A549 (cell line): ENCODE data around the gene R3HDML. TPM values are rescaled to one million over a fixed set of nuclear protein-coding genes. Genes with fewer than 3 reads are reported as not detected.

Experiments
- ATAC-seq, 2 experiments: fragments of 200-7000 bp in 1 of 2; fragments of >200 bp in 1 of 2; cut with Nextera tagmentation in 1 of 2; cut with Tn5 transposase in 1 of 2; 3 replicates each; pipeline versions ENCODE4 v1.8.0 to v1.9.1; 2018 to 2020; ENCODE audit warnings: mild to moderate bottlenecking in 1 of 2, moderate library complexity in 1 of 2
- CTCF ChIA-PET: fragments of 300-600 bp; sonication (Branson Sonifier 250); formaldehyde crosslinking; extraction: SDS; loops from one replicate; lab custom pipeline; 2021; ENCODE audit warnings: antibody characterized with exemption, inconsistent platforms; lab: Yijun Ruan, JAX
- POLR2A ChIA-PET: fragments of 350-600 bp; formaldehyde crosslinking; extraction: SDS; loops from one replicate; lab custom pipeline; 2021; ENCODE audit warnings: antibody characterized with exemption, inconsistent platforms; lab: Yijun Ruan, JAX
- DNase-seq, 2 experiments: peaks; one replicate each; pipeline versions ENCODE4 v3.0.0 to v3.0.0-alpha.2; 2011 to 2016; ENCODE audit warnings: low read depth in 1 of 2, low spot score in 1 of 2
- FAIRE-seq: peaks from 2 replicates; lab custom pipeline; 2011; peaks lifted over from hg19 to GRCh38; lab: Jason Lieb, UNC
- H3K27ac ChIP-seq, 2 experiments: fragments of >200 bp; sonication (Bioruptor Twin); formaldehyde crosslinking; 3 replicates each; pipeline ENCODE4 v1.5.1; 2016 to 2017
- H3K4me1 ChIP-seq: fragments of >200 bp; sonication (Bioruptor Twin); formaldehyde crosslinking; 3 replicates; pipeline ENCODE4 v1.6.1; 2016
- H3K4me2 ChIP-seq: fragments of >200 bp; sonication (Bioruptor Twin); formaldehyde crosslinking; 3 replicates; pipeline ENCODE4 v1.6.1; 2016
- H3K4me3 ChIP-seq: fragments of >200 bp; sonication (Bioruptor Twin); formaldehyde crosslinking; 3 replicates; pipeline ENCODE4 v1.5.1; 2016
- H3K9me3 ChIP-seq: fragments of >200 bp; sonication (Bioruptor Twin); formaldehyde crosslinking; 3 replicates; pipeline ENCODE4 v1.6.1; 2016
- ATOH8 ChIP-seq: fragments of 250-450 bp; sonication (Bioruptor Pico); IDR thresholded peaks from 2 replicates; pipeline ENCODE4 v1.5.0; 2020; ENCODE audit warnings: low read depth, mild to moderate bottlenecking, moderate library complexity
- CEBPB ChIP-seq, 2 experiments: fragments of >200 bp in 1 of 2; sonication (Bioruptor Twin) in 1 of 2; formaldehyde crosslinking in 1 of 2; IDR thresholded peaks; 2 replicates each; pipeline ENCODE4 v1.6.1; 2012 to 2016
- CHD2 ChIP-seq: fragments of 150-350 bp; IDR thresholded peaks from 2 replicates; pipeline ENCODE4 v1.6.1; 2014; ENCODE audit warnings: low read length; ENCODE audit not compliant: partially characterized antibody
- CHD4 ChIP-seq: fragments of 200-600 bp; sonication (generic); IDR thresholded peaks from 2 replicates; pipeline ENCODE4 v1.6.1; 2016; ENCODE audit warnings: antibody characterized with exemption, mild to moderate bottlenecking, borderline replicate concordance
- CTCF ChIP-seq: fragments of >200 bp; sonication (Bioruptor Twin); formaldehyde crosslinking; IDR thresholded peaks from 3 replicates; pipeline ENCODE4 v1.5.1; 2016
- EHF ChIP-seq: fragments of 250-450 bp; sonication (Bioruptor Pico); IDR thresholded peaks from 2 replicates; pipeline ENCODE4 v1.5.0; 2020; ENCODE audit warnings: mild to moderate bottlenecking
- ELK1 ChIP-seq: fragments of 150-350 bp; IDR thresholded peaks from 2 replicates; pipeline ENCODE4 v1.6.1; 2014; ENCODE audit warnings: low read depth, mild to moderate bottlenecking, low read length
- EP300 ChIP-seq, 2 experiments: fragments of >200 bp; sonication (Bioruptor Twin); formaldehyde crosslinking; IDR thresholded peaks; 2 replicates in 1 of 2; 3 replicates in 1 of 2; pipeline ENCODE4 v1.6.1; 2016 to 2017
- ESRRA ChIP-seq: fragments of 150-350 bp; IDR thresholded peaks from 2 replicates; pipeline ENCODE4 v1.6.1; 2014; ENCODE audit warnings: mild to moderate bottlenecking, low read length, borderline replicate concordance
- FOSL2 ChIP-seq, 2 experiments: fragments of 450-650 bp in 1 of 2; fragments of >200 bp in 1 of 2; sonication (Bioruptor Twin) in 1 of 2; formaldehyde crosslinking; IDR thresholded peaks; 2 replicates each; pipeline versions ENCODE4 v1.5.0 to v1.6.1; 2016 to 2020; ENCODE audit warnings: mild to moderate bottlenecking in 1 of 2, moderate library complexity in 1 of 2
- FOXS1 ChIP-seq: fragments of 250-450 bp; sonication (Bioruptor Pico); IDR thresholded peaks from 2 replicates; pipeline ENCODE4 v1.5.0; 2020; ENCODE audit warnings: mild to moderate bottlenecking, moderate library complexity
- HDAC2 ChIP-seq: fragments of 200-600 bp; sonication (generic); IDR thresholded peaks from 2 replicates; pipeline ENCODE4 v1.6.1; 2016
- HEYL ChIP-seq: fragments of 250-450 bp; sonication (Bioruptor Pico); IDR thresholded peaks from 2 replicates; pipeline ENCODE4 v1.8.0; 2021; ENCODE audit warnings: mild to moderate bottlenecking, moderate library complexity
- JUN ChIP-seq, 2 experiments: fragments of >200 bp; sonication (Bioruptor Twin); formaldehyde crosslinking; IDR thresholded peaks; 2 replicates in 1 of 2; 3 replicates in 1 of 2; pipeline ENCODE4 v1.6.1; 2016 to 2017
- MYC ChIP-seq: IDR thresholded peaks from 2 replicates; pipeline ENCODE4 v1.6.1; 2012; ENCODE audit warnings: mild to moderate bottlenecking, inconsistent platforms, low read length, improper control_type of control experiment, borderline replicate concordance
- PHF8 ChIP-seq: fragments of 200-600 bp; sonication (generic); IDR thresholded peaks from 2 replicates; pipeline ENCODE4 v1.6.1; 2016; ENCODE audit warnings: low read depth, mild to moderate bottlenecking, antibody characterized with exemption, moderate library complexity, borderline replicate concordance
- RAD21 ChIP-seq, 2 experiments: fragments of >200 bp in 1 of 2; sonication (Bioruptor Twin) in 1 of 2; formaldehyde crosslinking in 1 of 2; IDR thresholded peaks in 1 of 2; conservative IDR thresholded peaks in 1 of 2; 2 replicates in 1 of 2; 3 replicates in 1 of 2; pipeline ENCODE4 v1.6.1; 2012 to 2018; ENCODE audit warnings: inconsistent platforms in 1 of 2
- RCOR1 ChIP-seq: fragments of 150-350 bp; IDR thresholded peaks from 2 replicates; pipeline ENCODE4 v1.6.1; 2014; ENCODE audit warnings: antibody characterized with exemption, low read length, low read depth
- REST ChIP-seq: fragments of 200-600 bp; sonication (generic); IDR thresholded peaks from 2 replicates; pipeline ENCODE4 v1.6.1; 2016; ENCODE audit warnings: antibody characterized with exemption, mild to moderate bottlenecking, moderate library complexity
- RNF2 ChIP-seq: fragments of 200-600 bp; sonication (generic); IDR thresholded peaks from 2 replicates; pipeline ENCODE4 v1.6.1; 2016; ENCODE audit warnings: low read depth, mild to moderate bottlenecking, antibody characterized with exemption, moderate library complexity, borderline replicate concordance
- SREBF2 ChIP-seq: fragments of 450-650 bp; IDR thresholded peaks from 2 replicates; pipeline ENCODE4 v1.6.1; 2014; ENCODE audit warnings: mild to moderate bottlenecking, moderate library complexity
- WGBS: methylation state at CpG from one replicate; pipeline ENCODE4 v1.1.6; 2017; ENCODE audit errors: missing lambda C conversion rate; 5-methylcytosine and 5-hydroxymethylcytosine counted together
- polyA plus RNA-seq, 4 experiments: library from polyadenylated mRNA; depleted of rRNA in 3 of 4; stranded (reverse); fragments of >200 nt; fragmentation: RNase III in 1 of 4; extraction: RNeasy Plus Mini Kit Qiagen cat#74134 plus additional on column Dnase treatment in 1 of 4; gene quantifications; 2 replicates in 3 of 4; 3 replicates in 1 of 4; pipeline ENCODE4 v1.2.3, GENCODE V29; 2011 to 2017

R3HDML gene
- polyA plus RNA-seq, 2 of the 4 experiments (the other 2 are of a cell fraction), result 0.96 to 1.2 TPM

- no peaks in the 10 kb centered on the region for H3K4me1 ChIP-seq
- CTCF ChIA-PET, result no interaction called here
- WGBS, result 67% methylated on average over 3 of the region's 3 CpGs
- H3K27ac ChIP-seq, result no peak overlapping the region
- no peak overlapping the region for H3K4me2 ChIP-seq
- no peak overlapping the region for H3K4me3 ChIP-seq
- ATAC-seq (no peak), DNase-seq (no peak), FAIRE-seq (no peak)
- POLR2A ChIA-PET, result no interaction called here
- no peak for TF ChIP-seq JUN (IDR thresholded peaks at IDR 0.05)
- TF ChIP-seq RAD21 (conservative IDR thresholded peaks at IDR 0.05 in 1 of 2, IDR thresholded peaks at IDR 0.05 in 1 of 2), result no peak
- TF ChIP-seq HDAC2, result no peak
- TF ChIP-seq MYC, result no peak
- TF ChIP-seq ATOH8 (CRISPR knock-in tag), result no peak
- no peak for TF ChIP-seq CEBPB (IDR thresholded peaks at IDR 0.05)
- TF ChIP-seq RNF2, result no peak
- no peak for TF ChIP-seq FOSL2 (IDR thresholded peaks at IDR 0.05)
- no peak for TF ChIP-seq FOSL2 (CRISPR knock-in tag; IDR thresholded peaks at IDR 0.05)
- TF ChIP-seq EHF, result no peak
- no peak for TF ChIP-seq REST
- TF ChIP-seq HEYL (CRISPR knock-in tag), result no peak
- no peak for TF ChIP-seq SREBF2
- H3K9me3 ChIP-seq, result no peaks in the 10 kb centered on the region
Observed at GRCh38 chr20:44349349-44349748, 12.5 kb downstream of the R3HDML start.

GRCh38 chr20:44350567-44350966, 13.7 kb downstream of the R3HDML start:
- no peaks in the 10 kb centered on the region for H3K9me3 ChIP-seq
- no peak for FAIRE-seq
- TF ChIP-seq CTCF (no peak), ESRRA (no peak), JUN (IDR thresholded peaks at IDR 0.05) (no peak), RCOR1 (no peak), CHD4 (no peak), FOXS1 (CRISPR knock-in tag) (no peak), CHD2 (no peak), PHF8 (no peak), EP300 (IDR thresholded peaks at IDR 0.05) (no peak), RNF2 (no peak), ELK1 (no peak)
- no peak for ATAC-seq
- H3K27ac ChIP-seq, result no peak overlapping the region
- ChIA-PET POLR2A (no interaction called here), CTCF (no interaction called here)
- peaks cover 6% of the 10 kb centered on the region; the same call in 2 of the 3 replicates for H3K4me1 ChIP-seq
- no peak for DNase-seq
- H3K4me3 ChIP-seq, result no peak overlapping the region
- no peak overlapping the region for H3K4me2 ChIP-seq
- WGBS, result 92% methylated on average over 6 of the region's 6 CpGs
